Right lobe of liver (tissue), 6 donors: ENCODE results near the gene TTLL10. TPM values are rescaled to one million over a fixed set of nuclear protein-coding genes. Genes with fewer than 3 reads are reported as not detected.

Source experiments
- ATAC-seq, 4 donors: fragments of 200-7000 bp; cut with Tn5 transposase; one replicate each; pipeline ENCODE4 v1.9.1; 2020; ENCODE audit warnings: mild to moderate bottlenecking in 4 of 4, moderate library complexity in 4 of 4
- DNase-seq, 3 donors: peaks; one replicate each; pipeline ENCODE4 v3.0.0-alpha.2; 2020
- H3K27ac ChIP-seq, 3 donors: fragments of 200-600 bp; one replicate each; pipeline ENCODE4 v1.8.0; 2022
- H3K27me3 ChIP-seq, 2 donors: fragments of 200-600 bp; one replicate each; pipeline ENCODE4 v1.8.0; 2022
- H3K36me3 ChIP-seq, 4 donors: fragments of 200-600 bp; sonication (generic) in 1 of 4; one replicate each; pipeline versions ENCODE4 v1.5.1 to v1.8.0; 2017 to 2022; ENCODE audit warnings: control low read depth in 1 of 4
- H3K4me1 ChIP-seq, 4 donors: fragments of 200-600 bp; sonication (generic) in 1 of 4; one replicate each; pipeline versions ENCODE4 v1.5.1 to v1.8.0; 2017 to 2022; ENCODE audit warnings: control low read depth in 1 of 4
- H3K4me3 ChIP-seq, 3 donors: fragments of 200-600 bp; one replicate each; pipeline ENCODE4 v1.8.0; 2022
- H3K9me3 ChIP-seq, 4 donors: fragments of 200-600 bp; sonication (generic) in 1 of 4; one replicate each; pipeline versions ENCODE4 v1.5.1 to v1.8.0; 2017 to 2022; ENCODE audit warnings: control low read depth in 1 of 4
- POLR2A ChIP-seq: fragments of 450-650 bp; IDR thresholded peaks from one replicate; pipeline ENCODE4 v1.6.1; 2017; ENCODE audit warnings: antibody characterized with exemption, mild to moderate bottlenecking
- WGBS: methylation state at CpG from one replicate; pipeline ENCODE4 v1.1.6; 2018; ENCODE audit warnings: low coverage, low lambda C conversion rate; ENCODE audit not compliant: insufficient coverage; ENCODE audit errors: missing lambda C conversion rate; 5-methylcytosine and 5-hydroxymethylcytosine counted together
- intact Hi-C, 2 donors: fragments of 100-400 bp; cut with DNase I; formaldehyde crosslinking; loops; one replicate each; pipeline versions ENCODE4 v1.11.2 to v1.14.1; 2022
- total RNA-seq, 6 experiments: library from RNA; depleted of rRNA in 2 of 6; stranded (reverse); fragments of >200 nt in 2 of 6; fragmentation: NEBNext Ultra II Directional in 3 of 6; extraction: Animal tissue kit (Norgen Biotek cat#: 25700) in 3 of 6; gene quantifications; one replicate each; pipeline versions ENCODE4 v1.1.0 to v1.2.4, GENCODE V29; 2016 to 2023
- TF ChIP-seq, protein P1 (sequence below), 4 donors: fragments of 200-600 bp in 3 of 4; fragments of 450-650 bp in 1 of 4; IDR thresholded peaks; one replicate each; pipeline versions ENCODE4 v1.5.1 to v1.8.0; 2016 to 2022; ENCODE audit warnings: antibody characterized with exemption in 4 of 4, mild to moderate bottlenecking in 2 of 4
- donor health status: DM: no; HTN: yes; CAD: no.
- donor health status: DM: no; HTN: no; CAD: no.
- donor health status: DM: no; HTN: no; CAD: no.
- donor health status: DM: no; HTN: yes; CAD: no.
- donor health status: DM: no; HTN: yes; CAD: no.

TTLL10 gene
- total RNA-seq, 6 experiments from 2014 or later: not detected

DNA sequence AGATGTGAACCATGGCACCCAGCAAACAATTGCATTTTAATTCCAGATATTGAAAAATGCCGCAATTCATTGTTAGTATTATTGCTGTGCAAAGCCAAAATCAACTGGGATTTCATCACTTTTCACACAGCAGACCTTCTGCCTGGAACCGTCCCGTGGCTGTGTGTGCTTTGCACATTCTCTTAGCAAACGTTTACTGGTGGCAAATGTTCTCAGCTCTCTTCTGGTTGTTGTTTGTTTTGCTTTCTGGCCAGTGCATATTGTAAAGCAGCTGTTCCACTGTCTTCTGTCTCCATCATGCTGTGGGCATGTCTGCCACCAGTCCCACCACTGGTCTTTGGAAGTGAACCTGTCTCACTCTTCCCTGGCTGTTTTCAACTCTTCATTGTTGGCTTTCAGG, 19.8 kb upstream of the TTLL10 start:
- ATAC-seq (peak; percentile 67 to 76 (median 71)), DNase-seq (no peak)
- intact Hi-C loops: no loop called here
- H3K9me3 ChIP-seq: no peaks in the 10 kb centered on the region
- WGBS: 23% methylated on average over 4 of the region's 4 CpGs
- no peaks in the 10 kb centered on the region for H3K36me3 ChIP-seq
- no peaks in the 10 kb centered on the region for H3K27me3 ChIP-seq
- H3K4me3 ChIP-seq: no peak overlapping the region
- TF ChIP-seq, protein P1, sequence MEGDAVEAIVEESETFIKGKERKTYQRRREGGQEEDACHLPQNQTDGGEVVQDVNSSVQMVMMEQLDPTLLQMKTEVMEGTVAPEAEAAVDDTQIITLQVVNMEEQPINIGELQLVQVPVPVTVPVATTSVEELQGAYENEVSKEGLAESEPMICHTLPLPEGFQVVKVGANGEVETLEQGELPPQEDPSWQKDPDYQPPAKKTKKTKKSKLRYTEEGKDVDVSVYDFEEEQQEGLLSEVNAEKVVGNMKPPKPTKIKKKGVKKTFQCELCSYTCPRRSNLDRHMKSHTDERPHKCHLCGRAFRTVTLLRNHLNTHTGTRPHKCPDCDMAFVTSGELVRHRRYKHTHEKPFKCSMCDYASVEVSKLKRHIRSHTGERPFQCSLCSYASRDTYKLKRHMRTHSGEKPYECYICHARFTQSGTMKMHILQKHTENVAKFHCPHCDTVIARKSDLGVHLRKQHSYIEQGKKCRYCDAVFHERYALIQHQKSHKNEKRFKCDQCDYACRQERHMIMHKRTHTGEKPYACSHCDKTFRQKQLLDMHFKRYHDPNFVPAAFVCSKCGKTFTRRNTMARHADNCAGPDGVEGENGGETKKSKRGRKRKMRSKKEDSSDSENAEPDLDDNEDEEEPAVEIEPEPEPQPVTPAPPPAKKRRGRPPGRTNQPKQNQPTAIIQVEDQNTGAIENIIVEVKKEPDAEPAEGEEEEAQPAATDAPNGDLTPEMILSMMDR (IDR thresholded peaks at IDR 0.05): no peak
- no peak for TF ChIP-seq POLR2A
- peaks cover 0 to 3% (median 0%) of the 10 kb centered on the region in 4 donors for H3K4me1 ChIP-seq
- H3K27ac ChIP-seq: no peak overlapping the region

DNA sequence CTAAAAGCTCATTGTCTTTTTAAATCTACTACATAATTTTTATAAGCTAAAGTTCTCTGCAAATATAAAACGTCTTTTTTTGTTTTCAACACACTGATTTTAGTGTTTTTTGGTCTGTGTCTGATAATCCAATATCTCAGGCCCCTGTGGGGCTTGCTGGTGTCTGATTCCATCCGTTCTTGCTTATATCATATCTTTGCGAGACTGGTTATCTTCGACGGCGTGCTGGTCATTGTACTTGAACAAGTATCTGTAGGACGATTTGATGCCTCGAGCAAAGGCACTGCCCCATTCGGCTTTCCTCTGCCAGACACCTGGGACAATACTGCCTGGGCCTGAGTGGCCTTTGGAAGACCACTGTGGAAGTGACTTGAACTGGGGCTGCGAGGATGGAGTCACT, 18.4 kb upstream of the TTLL10 start:
- Histone ChIP-seq H3K27ac (no peak overlapping the region), H3K36me3 (no peaks in the 10 kb centered on the region), H3K4me3 (no peak overlapping the region), H3K9me3 (no peaks in the 10 kb centered on the region), H3K27me3 (no peaks in the 10 kb centered on the region), H3K4me1 (peaks cover 0 to 3% (median 0%) of the 10 kb centered on the region in 4 donors)
- DNase-seq: no peak
- intact Hi-C loops: no loop called here
- TF ChIP-seq, protein P1 (IDR thresholded peaks at IDR 0.05): no peak
- no peak for TF ChIP-seq POLR2A
- 78% methylated on average over 7 of the region's 10 CpGs for WGBS
- no peak for ATAC-seq

DNA sequence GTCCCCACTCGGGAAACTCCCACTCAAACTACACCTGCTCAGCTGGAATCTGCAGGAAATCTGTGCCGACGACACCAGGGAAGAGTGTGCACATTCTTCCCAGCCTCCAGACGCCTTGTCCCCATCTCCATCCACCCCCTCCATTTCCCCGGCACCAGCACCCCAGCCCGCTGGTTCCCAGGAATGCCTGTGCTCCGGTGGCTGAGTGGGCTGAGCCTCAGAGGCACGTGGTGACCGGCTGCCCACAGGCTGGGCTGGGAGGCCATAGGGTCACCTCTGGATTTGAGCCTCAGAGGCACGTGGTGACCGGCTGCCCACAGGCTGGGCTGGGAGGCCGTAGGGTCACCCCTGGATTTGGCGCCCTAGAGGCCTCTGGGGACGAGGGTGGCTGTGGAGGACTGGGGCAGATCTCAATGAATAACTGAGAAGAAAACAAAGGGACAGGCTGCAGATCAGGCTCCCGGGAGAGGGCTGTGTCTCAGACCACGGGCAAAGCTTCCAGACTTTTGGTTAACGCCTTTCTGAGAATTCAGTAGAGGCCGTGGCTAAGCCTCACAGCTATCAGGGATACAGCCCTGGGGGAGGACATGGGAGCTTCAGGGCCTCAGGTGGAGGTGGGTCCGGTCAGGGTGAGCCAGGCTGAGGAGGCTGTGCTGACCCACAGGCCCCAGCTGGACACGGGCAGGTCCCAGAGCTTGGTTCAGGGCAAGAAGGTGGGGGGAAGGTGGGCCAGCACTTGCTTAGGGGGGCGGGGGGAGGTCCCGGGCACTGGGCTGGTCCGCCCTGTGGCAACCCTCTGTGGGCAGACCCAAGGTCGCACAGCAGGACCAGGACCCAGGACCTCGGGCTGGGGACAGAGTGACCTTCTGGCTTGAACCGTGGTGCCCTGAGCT, 17.3 kb upstream of the TTLL10 start:
- TF ChIP-seq, protein P1 (IDR thresholded peaks at IDR 0.05): no peak
- no peak for TF ChIP-seq POLR2A
- no peak overlapping the region for H3K27ac ChIP-seq
- no peaks in the 10 kb centered on the region for H3K9me3 ChIP-seq
- no peaks in the 10 kb centered on the region for H3K36me3 ChIP-seq
- H3K27me3 ChIP-seq: no peaks in the 10 kb centered on the region
- intact Hi-C loops: no loop called here
- ATAC-seq: no peak
- 66% methylated on average over 7 of the region's 26 CpGs for WGBS
- H3K4me3 ChIP-seq: no peak overlapping the region
- H3K4me1 ChIP-seq: peaks cover 0 to 3% (median 0%) of the 10 kb centered on the region in 4 donors
- no peak for DNase-seq

DNA sequence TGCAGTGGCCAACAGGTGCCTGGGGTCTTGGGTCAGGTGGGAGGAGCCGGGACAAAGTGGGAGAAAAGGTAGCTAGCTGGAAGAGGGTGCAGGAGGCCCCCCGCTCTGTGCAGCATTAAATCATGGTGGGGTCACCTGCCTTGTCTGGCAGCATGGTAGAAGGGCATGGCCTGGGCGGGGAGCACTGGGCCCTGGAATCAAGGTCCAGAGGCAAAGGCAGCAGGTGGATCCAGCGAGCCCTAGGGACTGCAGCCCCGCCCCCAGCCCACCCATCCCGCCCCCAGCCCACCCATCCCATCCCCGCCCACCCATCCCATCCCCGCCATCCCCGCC, 16.7 kb upstream of the TTLL10 start:
- TF ChIP-seq POLR2A: no peak
- TF ChIP-seq, protein P1 (IDR thresholded peaks at IDR 0.05): no peak
- no peak for ATAC-seq
- H3K27ac ChIP-seq: no peak overlapping the region
- peaks cover 0 to 3% (median 0%) of the 10 kb centered on the region in 4 donors for H3K4me1 ChIP-seq
- H3K9me3 ChIP-seq: no peaks in the 10 kb centered on the region
- no peak overlapping the region for H3K4me3 ChIP-seq
- whole genome bisulfite sequencing: no CpG with 5 or more reads among the region's 9 CpGs
- no peaks in the 10 kb centered on the region for H3K27me3 ChIP-seq
- no peak for DNase-seq
- intact Hi-C loops: no loop called here
- H3K36me3 ChIP-seq: no peaks in the 10 kb centered on the region
